CD4-positive, alpha-beta memory T cell (primary cell): ENCODE measurements around the gene UGT1A7. TPM values are rescaled to one million over a fixed set of nuclear protein-coding genes. Genes with fewer than 3 reads are reported as not detected.

Experiments used
- CTCF ChIA-PET: fragments of 350-600 bp; sonication (Branson Sonifier 250); formaldehyde crosslinking; loops from one replicate; lab custom pipeline; 2021; ENCODE audit warnings: inconsistent platforms; ENCODE audit not compliant: partially characterized antibody; lab: Charles Lee
- POLR2A ChIA-PET: fragments of 350-600 bp; sonication (Branson Sonifier 250); formaldehyde crosslinking; loops from one replicate; lab custom pipeline; 2021; ENCODE audit not compliant: partially characterized antibody; lab: Charles Lee
- DNase-seq, 5 donors: peaks; one replicate each; pipeline versions ENCODE4 v3.0.0 to v3.0.0-alpha.2; 2020 to 2022; ENCODE audit warnings: mixed read lengths in 1 of 5
- H3K27ac ChIP-seq: one replicate; pipeline ENCODE4 v1.7.0; 2013; ENCODE audit warnings: low read depth, low read length
- H3K27me3 ChIP-seq: 2 replicates; pipeline ENCODE4 v1.7.0; 2013; ENCODE audit warnings: mild to moderate bottlenecking, low read length, moderate library complexity; ENCODE audit not compliant: insufficient read depth
- H3K36me3 ChIP-seq: 2 replicates; pipeline ENCODE4 v1.7.0; 2013; ENCODE audit warnings: mild to moderate bottlenecking, low read length, moderate library complexity; ENCODE audit not compliant: insufficient read depth
- H3K4me1 ChIP-seq: 2 replicates; pipeline ENCODE4 v1.7.0; 2013; ENCODE audit warnings: mild to moderate bottlenecking, low read length, moderate library complexity; ENCODE audit not compliant: insufficient read depth
- H3K4me3 ChIP-seq, 2 donors: one replicate each; pipeline ENCODE4 v1.7.0; 2013; ENCODE audit warnings: low read length in 2 of 2, mild to moderate bottlenecking in 1 of 2
- H3K9me3 ChIP-seq, 2 donors: one replicate each; pipeline ENCODE4 v1.7.0; 2013; ENCODE audit warnings: low read length in 2 of 2, control low read depth in 1 of 2; ENCODE audit not compliant: control insufficient read depth in 1 of 2
- H3K27ac Mint-ChIP-seq, 7 donors: one replicate each; pipeline ENCODE4 v1.8.0; 2020 to 2021; ENCODE audit warnings: mixed read lengths in 7 of 7, mild to moderate bottlenecking in 6 of 7, inconsistent platforms in 3 of 7, moderate library complexity in 3 of 7
- H3K27me3 Mint-ChIP-seq, 2 donors: one replicate each; pipeline ENCODE4 v1.8.0; 2020 to 2021; ENCODE audit warnings: mixed read lengths in 2 of 2
- H3K36me3 Mint-ChIP-seq, 2 donors: one replicate each; pipeline ENCODE4 v1.8.0; 2020 to 2021; ENCODE audit warnings: mixed read lengths in 2 of 2, inconsistent platforms in 1 of 2, mild to moderate bottlenecking in 1 of 2
- H3K4me1 Mint-ChIP-seq, 4 donors: one replicate each; pipeline ENCODE4 v1.8.0; 2020 to 2021; ENCODE audit warnings: mixed read lengths in 4 of 4, mild to moderate bottlenecking in 1 of 4
- H3K4me3 Mint-ChIP-seq, 8 donors: one replicate each; pipeline ENCODE4 v1.8.0; 2020 to 2021; ENCODE audit warnings: mixed read lengths in 8 of 8, mild to moderate bottlenecking in 7 of 8, moderate library complexity in 6 of 8, inconsistent platforms in 3 of 8
- H3K9me3 Mint-ChIP-seq, 8 donors: one replicate each; pipeline ENCODE4 v1.8.0; 2020 to 2021; ENCODE audit warnings: mixed read lengths in 8 of 8, mild to moderate bottlenecking in 5 of 8, inconsistent platforms in 3 of 8, moderate library complexity in 1 of 8
- intact Hi-C: fragments of 100-400 bp; cut with micrococcal nuclease; formaldehyde crosslinking; loops from one replicate; pipeline ENCODE4 v1.15.1; 2023
- polyA plus RNA-seq, 2 donors: library from polyadenylated mRNA; unstranded; fragments of 300-500 nt; fragmentation: Illumina TruSeq; gene quantifications; one replicate each; pipeline ENCODE4 v1.2.3, GENCODE V29; 2021
- total RNA-seq, 2 experiments: library from RNA; stranded (reverse); gene quantifications; one replicate each; pipeline ENCODE4 v1.2.3, GENCODE V29; 2021

Gene UGT1A7
- total and polyA plus RNA-seq, 4 experiments from 2014 or later, result not detected

GRCh38 chr2:233803292-233803911 is 121.7 kb downstream of the UGT1A7 start:
- no peaks in the 10 kb centered on the region for H3K4me1 ChIP-seq
- Mint-ChIP-seq H3K9me3 (no peaks in the 10 kb centered on the region), H3K27ac (no peak overlapping the region), H3K4me1 (no peaks in the 10 kb centered on the region), H3K4me3 (no peak overlapping the region), H3K36me3 (no peaks in the 10 kb centered on the region), H3K27me3 (peaks cover 8 to 17% of the 10 kb centered on the region in 2 donors)
- no peak overlapping the region for H3K4me3 ChIP-seq
- H3K27me3 ChIP-seq, result no peaks in the 10 kb centered on the region
- H3K36me3 ChIP-seq, result no peaks in the 10 kb centered on the region
- ChIA-PET CTCF (no interaction called here), POLR2A (no interaction called here)
- DNase-seq, result no peak
- no peak overlapping the region for H3K27ac ChIP-seq
- intact Hi-C loops, result no loop called here
- H3K9me3 ChIP-seq, result no peaks in the 10 kb centered on the region

- H3K9me3 Mint-ChIP-seq, result no peaks in the 10 kb centered on the region
- H3K4me3 ChIP-seq, result no peak overlapping the region
- H3K27me3 Mint-ChIP-seq, result peaks cover 10 to 17% of the 10 kb centered on the region in 2 donors
- CTCF ChIA-PET, result no interaction called here
- H3K4me3 Mint-ChIP-seq, result no peak overlapping the region
- H3K36me3 ChIP-seq, result no peaks in the 10 kb centered on the region
- H3K27me3 ChIP-seq, result no peaks in the 10 kb centered on the region
- no peaks in the 10 kb centered on the region for H3K36me3 Mint-ChIP-seq
- DNase-seq, result no peak
- H3K4me1 Mint-ChIP-seq, result no peaks in the 10 kb centered on the region
- no peaks in the 10 kb centered on the region for H3K4me1 ChIP-seq
- intact Hi-C loops, result no loop called here
- H3K9me3 ChIP-seq, result no peaks in the 10 kb centered on the region
- POLR2A ChIA-PET, result no interaction called here
- H3K27ac ChIP-seq, result no peak overlapping the region
- peak overlapping the region in 2 of 7 donors; percentile 6 to 63 for H3K27ac Mint-ChIP-seq
Observed at GRCh38 chr2:233803994-233804393, 122.3 kb downstream of the UGT1A7 start.

- Mint-ChIP-seq H3K4me3 (no peak overlapping the region), H3K27me3 (peaks cover 9 to 16% of the 10 kb centered on the region in 2 donors), H3K27ac (no peak overlapping the region), H3K36me3 (no peaks in the 10 kb centered on the region), H3K4me1 (no peaks in the 10 kb centered on the region), H3K9me3 (no peaks in the 10 kb centered on the region)
- no peaks in the 10 kb centered on the region for H3K9me3 ChIP-seq
- no peak overlapping the region for H3K4me3 ChIP-seq
- CTCF ChIA-PET, result no interaction called here
- H3K27me3 ChIP-seq, result no peaks in the 10 kb centered on the region
- intact Hi-C loops, result no loop called here
- H3K4me1 ChIP-seq, result no peaks in the 10 kb centered on the region
- H3K36me3 ChIP-seq, result no peaks in the 10 kb centered on the region
- no peak for DNase-seq
- POLR2A ChIA-PET, result no interaction called here
- H3K27ac ChIP-seq, result no peak overlapping the region
Observed at GRCh38 chr2:233807215-233807865, 125.6 kb downstream of the UGT1A7 start.

GRCh38 chr2:233807966-233808935 is 126.5 kb downstream of the UGT1A7 start:
- Histone ChIP-seq H3K9me3 (no peaks in the 10 kb centered on the region), H3K4me3 (no peak overlapping the region), H3K27me3 (no peaks in the 10 kb centered on the region), H3K27ac (no peak overlapping the region), H3K36me3 (no peaks in the 10 kb centered on the region), H3K4me1 (no peaks in the 10 kb centered on the region)
- POLR2A ChIA-PET, result no interaction called here
- Mint-ChIP-seq H3K4me1 (no peaks in the 10 kb centered on the region), H3K27me3 (peaks cover 6 to 12% of the 10 kb centered on the region in 2 donors), H3K4me3 (no peak overlapping the region), H3K36me3 (no peaks in the 10 kb centered on the region), H3K27ac (no peak overlapping the region), H3K9me3 (no peaks in the 10 kb centered on the region)
- no peak for DNase-seq
- intact Hi-C loops, result no loop called here
- CTCF ChIA-PET, result no interaction called here

GRCh38 chr2:233810385-233810784 is 128.7 kb downstream of the UGT1A7 start:
- no peak overlapping the region for H3K27ac Mint-ChIP-seq
- no peaks in the 10 kb centered on the region for H3K36me3 Mint-ChIP-seq
- H3K9me3 Mint-ChIP-seq, result no peaks in the 10 kb centered on the region
- Histone ChIP-seq H3K36me3 (no peaks in the 10 kb centered on the region), H3K4me3 (no peak overlapping the region), H3K4me1 (no peaks in the 10 kb centered on the region), H3K9me3 (no peaks in the 10 kb centered on the region), H3K27me3 (no peaks in the 10 kb centered on the region), H3K27ac (no peak overlapping the region)
- DNase-seq, result no peak
- intact Hi-C loops, result no loop called here
- peaks cover 6 to 9% of the 10 kb centered on the region in 2 donors for H3K27me3 Mint-ChIP-seq
- H3K4me1 Mint-ChIP-seq, result no peaks in the 10 kb centered on the region
- H3K4me3 Mint-ChIP-seq, result no peak overlapping the region
- ChIA-PET POLR2A (no interaction called here), CTCF (no interaction called here)

GRCh38 chr2:233811087-233811486 is 129.4 kb downstream of the UGT1A7 start:
- no peak for DNase-seq
- POLR2A ChIA-PET, result no interaction called here
- Mint-ChIP-seq H3K27ac (no peak overlapping the region), H3K27me3 (peaks cover 6 to 9% of the 10 kb centered on the region in 2 donors), H3K36me3 (no peaks in the 10 kb centered on the region), H3K9me3 (no peaks in the 10 kb centered on the region), H3K4me1 (no peaks in the 10 kb centered on the region), H3K4me3 (no peak overlapping the region)
- Histone ChIP-seq H3K27me3 (no peaks in the 10 kb centered on the region), H3K9me3 (no peaks in the 10 kb centered on the region), H3K4me3 (no peak overlapping the region), H3K4me1 (no peaks in the 10 kb centered on the region), H3K36me3 (no peaks in the 10 kb centered on the region), H3K27ac (no peak overlapping the region)
- intact Hi-C loops, result no loop called here
- CTCF ChIA-PET, result no interaction called here

- no peaks in the 10 kb centered on the region for H3K27me3 ChIP-seq
- ChIA-PET POLR2A (no interaction called here), CTCF (no interaction called here)
- Mint-ChIP-seq H3K27ac (no peak overlapping the region), H3K4me1 (no peaks in the 10 kb centered on the region), H3K27me3 (peaks cover 6 to 9% of the 10 kb centered on the region in 2 donors), H3K36me3 (no peaks in the 10 kb centered on the region), H3K4me3 (no peak overlapping the region), H3K9me3 (no peaks in the 10 kb centered on the region)
- H3K4me1 ChIP-seq, result no peaks in the 10 kb centered on the region
- H3K4me3 ChIP-seq, result no peak overlapping the region
- H3K36me3 ChIP-seq, result no peaks in the 10 kb centered on the region
- intact Hi-C loops, result no loop called here
- no peak for DNase-seq
- H3K27ac ChIP-seq, result no peak overlapping the region
- H3K9me3 ChIP-seq, result no peaks in the 10 kb centered on the region
Observed at GRCh38 chr2:233811732-233812131, 130.0 kb downstream of the UGT1A7 start.
